GM13976 (cell line): ENCODE measurements around the gene AGK.

ENCODE experiments used
- DNase-seq: peaks from one replicate; pipeline ENCODE4 v3.0.0; 2012; ENCODE audit warnings: low spot score
- in situ Hi-C: fragments of 300-500 bp; cut with MboI; formaldehyde crosslinking; loops from one replicate; pipeline ENCODE4 v1.12.0; 2022; ENCODE audit warnings: low sequenced_read_pairs, mixed read lengths, inconsistent platforms; ENCODE audit not compliant: unreplicated experiment
- TF ChIP-seq, protein P1 (sequence below): IDR thresholded peaks from 2 replicates; pipeline ENCODE4 v1.5.1; 2012; ENCODE audit warnings: borderline replicate concordance, mild to moderate bottlenecking; ENCODE audit not compliant: insufficient read depth; ENCODE audit errors: extremely low read depth, missing control alignments, control extremely low read depth

The AGK gene, protein sequence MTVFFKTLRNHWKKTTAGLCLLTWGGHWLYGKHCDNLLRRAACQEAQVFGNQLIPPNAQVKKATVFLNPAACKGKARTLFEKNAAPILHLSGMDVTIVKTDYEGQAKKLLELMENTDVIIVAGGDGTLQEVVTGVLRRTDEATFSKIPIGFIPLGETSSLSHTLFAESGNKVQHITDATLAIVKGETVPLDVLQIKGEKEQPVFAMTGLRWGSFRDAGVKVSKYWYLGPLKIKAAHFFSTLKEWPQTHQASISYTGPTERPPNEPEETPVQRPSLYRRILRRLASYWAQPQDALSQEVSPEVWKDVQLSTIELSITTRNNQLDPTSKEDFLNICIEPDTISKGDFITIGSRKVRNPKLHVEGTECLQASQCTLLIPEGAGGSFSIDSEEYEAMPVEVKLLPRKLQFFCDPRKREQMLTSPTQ

DNA sequence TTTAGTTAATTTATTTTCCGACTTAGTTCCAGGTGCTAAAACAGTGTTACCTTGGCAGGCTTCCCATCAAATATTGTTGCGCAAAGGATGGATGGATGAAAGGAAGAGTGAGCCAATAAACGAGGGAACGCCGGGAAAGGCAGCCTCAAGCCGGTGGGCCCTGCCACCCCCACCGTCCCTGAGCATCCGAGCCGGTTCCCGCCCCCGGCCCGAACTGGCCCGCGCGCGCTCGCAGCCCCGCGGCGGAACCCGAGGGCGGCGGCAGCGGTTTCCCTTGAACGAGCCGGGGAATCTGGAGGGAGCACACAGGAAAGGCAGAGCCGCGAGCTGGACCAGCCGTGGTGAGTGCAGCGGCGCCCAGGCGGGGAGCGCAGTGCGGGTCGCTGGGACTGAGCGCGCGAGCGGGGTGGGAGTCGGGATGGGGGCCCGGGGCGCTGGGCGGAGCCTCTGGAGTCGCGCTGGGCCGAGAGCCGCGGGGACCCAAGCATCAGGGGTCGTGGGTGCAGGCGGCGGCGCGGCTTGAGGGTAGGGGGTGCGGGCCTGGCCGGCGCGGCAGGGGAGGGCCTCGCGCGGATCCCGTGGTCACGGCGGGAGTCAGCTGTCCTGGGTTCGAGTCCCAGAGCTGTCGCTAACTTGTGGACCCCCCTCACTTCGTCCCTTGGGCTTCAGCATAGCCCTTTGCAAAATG lies at the start of gene AGK:
AGK (plus strand) TSS at position 317 of the 688 bp plus-strand sequence. CDS start 4,057 bp downstream, outside the sequence.
- TF ChIP-seq, protein P1, sequence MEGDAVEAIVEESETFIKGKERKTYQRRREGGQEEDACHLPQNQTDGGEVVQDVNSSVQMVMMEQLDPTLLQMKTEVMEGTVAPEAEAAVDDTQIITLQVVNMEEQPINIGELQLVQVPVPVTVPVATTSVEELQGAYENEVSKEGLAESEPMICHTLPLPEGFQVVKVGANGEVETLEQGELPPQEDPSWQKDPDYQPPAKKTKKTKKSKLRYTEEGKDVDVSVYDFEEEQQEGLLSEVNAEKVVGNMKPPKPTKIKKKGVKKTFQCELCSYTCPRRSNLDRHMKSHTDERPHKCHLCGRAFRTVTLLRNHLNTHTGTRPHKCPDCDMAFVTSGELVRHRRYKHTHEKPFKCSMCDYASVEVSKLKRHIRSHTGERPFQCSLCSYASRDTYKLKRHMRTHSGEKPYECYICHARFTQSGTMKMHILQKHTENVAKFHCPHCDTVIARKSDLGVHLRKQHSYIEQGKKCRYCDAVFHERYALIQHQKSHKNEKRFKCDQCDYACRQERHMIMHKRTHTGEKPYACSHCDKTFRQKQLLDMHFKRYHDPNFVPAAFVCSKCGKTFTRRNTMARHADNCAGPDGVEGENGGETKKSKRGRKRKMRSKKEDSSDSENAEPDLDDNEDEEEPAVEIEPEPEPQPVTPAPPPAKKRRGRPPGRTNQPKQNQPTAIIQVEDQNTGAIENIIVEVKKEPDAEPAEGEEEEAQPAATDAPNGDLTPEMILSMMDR: no peak
- in situ Hi-C loops: no loop called here
- DNase-seq: peak; percentile 87

DNA sequence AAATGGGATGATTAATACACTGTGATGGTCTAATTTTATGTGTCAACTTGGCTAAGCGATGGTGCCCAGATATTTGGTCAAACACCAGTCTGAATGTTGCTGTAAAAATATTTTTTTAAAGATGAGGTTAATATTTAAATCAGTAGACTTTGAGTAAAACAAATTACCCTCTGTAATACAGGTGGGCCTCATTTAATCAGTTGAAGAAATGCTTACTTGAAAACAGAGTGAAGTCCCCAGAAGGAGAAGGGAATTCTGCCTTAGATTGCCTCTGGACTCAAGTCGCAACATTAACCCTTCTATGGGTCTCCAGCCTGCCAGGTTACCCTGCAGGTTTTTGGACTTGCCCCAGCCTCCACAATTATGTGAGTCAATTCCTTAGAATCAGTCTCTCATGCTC lies 49.8 kb upstream of the AGK start:
- DNase-seq: no peak
- TF ChIP-seq, protein P1: no peak
- in situ Hi-C loops: no loop called here

DNA sequence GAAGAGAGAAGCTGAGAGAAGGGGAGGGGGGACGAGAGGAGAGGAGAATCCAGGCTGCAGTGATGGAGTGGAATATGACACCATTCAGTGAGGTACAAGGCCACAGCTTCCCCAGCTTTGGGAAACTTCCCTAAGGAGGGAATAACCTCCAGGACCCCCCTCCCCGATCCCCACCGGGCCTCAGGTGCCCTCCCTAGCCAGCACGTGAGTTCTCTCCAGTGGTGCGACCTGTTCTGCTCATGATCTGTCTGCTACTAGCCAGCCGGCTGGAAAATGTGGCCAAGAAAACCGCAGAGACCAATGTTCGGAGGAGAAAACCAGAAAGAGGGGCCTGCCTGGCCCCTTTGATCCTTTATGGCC lies 39.9 kb upstream of the AGK start:
- in situ Hi-C loops: no loop called here
- DNase-seq: no peak
- TF ChIP-seq, protein P1: no peak

DNA sequence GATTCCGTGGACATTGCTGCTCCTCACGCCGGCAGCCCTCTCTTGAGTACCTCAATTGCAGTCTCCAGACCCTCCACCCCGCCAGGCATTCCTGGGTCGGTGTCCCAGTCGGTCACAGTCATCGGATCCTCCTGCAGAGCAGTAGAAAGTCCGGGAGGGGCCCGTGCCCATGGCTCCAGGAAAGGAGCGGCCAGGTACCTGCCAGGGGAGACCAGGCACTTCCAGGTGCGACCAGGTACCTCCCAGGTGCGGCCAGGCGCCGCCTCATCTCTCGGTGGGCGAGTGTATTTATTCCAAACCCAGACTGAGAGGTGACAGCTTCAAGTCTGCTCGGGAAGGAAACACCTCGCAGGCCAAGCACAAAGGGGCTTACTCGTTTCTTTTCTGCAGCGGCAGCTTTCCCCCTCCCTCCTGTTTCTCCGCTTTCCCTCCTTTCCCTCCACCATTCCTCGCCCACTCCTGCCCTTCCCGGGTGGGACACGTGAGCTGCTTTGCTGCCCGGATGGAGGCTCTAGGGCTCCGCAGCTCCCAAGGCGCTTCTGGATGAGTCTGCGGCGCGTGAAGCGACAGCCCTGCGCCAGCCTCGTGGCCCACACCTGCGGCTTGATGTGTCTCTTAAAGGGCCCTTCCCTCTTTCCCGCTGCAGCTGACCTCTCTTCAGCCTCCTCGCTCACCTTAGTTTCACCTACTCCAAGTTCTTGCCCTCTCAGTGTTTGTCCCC lies 39.4 kb upstream of the AGK start:
- DNase-seq: no peak
- in situ Hi-C loops: no loop called here
- TF ChIP-seq, protein P1: no peak

DNA sequence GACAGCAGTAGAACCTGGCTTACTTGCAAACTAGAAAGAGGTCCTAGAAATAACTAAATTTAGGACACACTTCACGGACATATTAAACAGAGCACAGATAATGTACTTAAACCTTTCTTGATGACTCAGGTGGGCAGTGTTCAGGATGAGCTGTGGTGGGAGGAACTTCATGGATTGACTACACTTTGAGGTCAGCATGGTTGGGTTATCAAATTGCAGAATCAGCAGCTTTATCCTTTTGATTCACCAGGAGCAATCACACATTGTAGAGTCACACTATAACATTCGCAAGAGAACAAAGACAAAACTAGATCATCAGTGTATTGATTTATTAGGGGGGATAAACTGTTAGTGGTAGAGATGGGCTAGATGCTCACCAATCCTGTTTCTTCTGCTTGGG lies 38.6 kb upstream of the AGK start:
- in situ Hi-C loops: no loop called here
- TF ChIP-seq, protein P1: no peak
- DNase-seq: no peak

DNA sequence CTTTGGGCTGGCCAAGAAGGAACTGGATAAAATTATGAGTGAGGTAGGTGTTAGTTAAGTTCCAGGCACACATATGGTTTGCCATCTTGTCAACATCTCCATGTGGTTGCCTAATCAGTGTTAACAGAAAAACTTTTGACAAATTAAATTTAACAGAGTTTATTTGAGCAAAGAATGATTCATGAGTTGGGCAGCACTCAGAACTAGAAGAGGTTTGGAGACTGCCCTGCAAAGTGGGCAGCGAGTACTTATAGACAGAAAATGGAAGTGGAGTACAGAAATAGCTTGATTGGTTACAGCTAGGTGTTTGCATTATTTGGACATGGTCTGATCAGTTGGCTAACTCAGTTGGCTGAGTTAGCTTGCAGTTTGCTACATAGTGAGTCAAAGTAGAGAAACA lies 37.5 kb upstream of the AGK start:
- DNase-seq: no peak

More for the DNA sequence above, 37.5 kb upstream of the AGK start:
- in situ Hi-C loops: no loop called here
- TF ChIP-seq, protein P1: no peak
